ENCODE measurements around the gene KCNMB2.

Gene KCNMB2

GRCh38 chr3:178567611-178568010 lies 31.4 kb downstream of the KCNMB2 start:
- no peak for DNase-seq (ENCODE audit: low read depth in 3 of 3, low spot score in 1 of 3)

DNA sequence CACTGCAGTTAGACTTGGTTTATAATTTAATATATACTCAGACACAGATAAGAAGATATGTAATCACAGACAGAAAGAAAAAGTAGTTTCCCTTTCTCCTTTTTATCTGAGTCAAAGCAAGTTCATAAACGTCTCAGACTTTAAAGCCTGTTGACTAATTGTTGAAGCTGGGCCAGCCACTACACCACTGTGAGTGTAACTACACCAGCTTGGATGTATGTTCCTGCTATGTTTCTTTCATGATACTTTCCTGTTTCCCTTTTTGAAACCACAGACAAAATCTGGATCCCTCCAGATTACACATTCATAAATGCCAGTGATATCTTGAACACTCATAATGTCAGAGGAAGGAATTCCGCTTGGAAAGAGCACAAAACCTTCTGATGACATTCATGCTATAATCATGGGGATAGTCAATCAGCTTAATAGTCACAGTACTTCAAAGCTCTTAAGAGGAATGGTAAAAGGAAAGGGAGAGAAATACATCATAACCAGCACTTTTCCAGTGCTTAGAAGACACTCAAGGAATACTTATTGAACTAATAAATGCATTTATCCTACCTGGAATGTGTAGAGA lies 32.0 kb downstream of the KCNMB2 start:
- DNase-seq (ENCODE audit: low read depth in 3 of 3, low spot score in 1 of 3) = no peak

GRCh38 chr3:178568911-178569310 lies 32.7 kb downstream of the KCNMB2 start:
- DNase-seq (ENCODE audit: low read depth in 3 of 3, low spot score in 1 of 3) = no peak

DNA sequence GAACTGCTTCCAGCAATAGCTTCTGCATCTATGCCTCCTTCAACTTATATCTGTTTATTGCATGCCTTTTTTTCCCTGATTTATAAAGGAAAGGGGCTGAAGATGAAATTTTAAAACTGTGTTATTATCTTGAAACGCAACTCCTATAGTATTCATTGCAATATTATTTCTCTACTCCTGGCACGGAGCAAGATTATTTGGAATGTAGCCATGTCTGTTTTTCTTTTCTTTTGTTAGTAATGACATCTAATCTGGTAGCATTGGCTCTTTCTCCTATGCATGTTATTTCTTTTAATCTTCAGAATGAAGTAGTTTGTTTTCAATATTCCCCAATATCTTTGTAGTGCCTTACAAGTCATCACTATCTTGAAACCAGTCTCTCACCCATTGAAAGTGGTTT lies 33.6 kb downstream of the KCNMB2 start:
- no peak for DNase-seq (ENCODE audit: low read depth in 3 of 3, low spot score in 1 of 3)

DNA sequence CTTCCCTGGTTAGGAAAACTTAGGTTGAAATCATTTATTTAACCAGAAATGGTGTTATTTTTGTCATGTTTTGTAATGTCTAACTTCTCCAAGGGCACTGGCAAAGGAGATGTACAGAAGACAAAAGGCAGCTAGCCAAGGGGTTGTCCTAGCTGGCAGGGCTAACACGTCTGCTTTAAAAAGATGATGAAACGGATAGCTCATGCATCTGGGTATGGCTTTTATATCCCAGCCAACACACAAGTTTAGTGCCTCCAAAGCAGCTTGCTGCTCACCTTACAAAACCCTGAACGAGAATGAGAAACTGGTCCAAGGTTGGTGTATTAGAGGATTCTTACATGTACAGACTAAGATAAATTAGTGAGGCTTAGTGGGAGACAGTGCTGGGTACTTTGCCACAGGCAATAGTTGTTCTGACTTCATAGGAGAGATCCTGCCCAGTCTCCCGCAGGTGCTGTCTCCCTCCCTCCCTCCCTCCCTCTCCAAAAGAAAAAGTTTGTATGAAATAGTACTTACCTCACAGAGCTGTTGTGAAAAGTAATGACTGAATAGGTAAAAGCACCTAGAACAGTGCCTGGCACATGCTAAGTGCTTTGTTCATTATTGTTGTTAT lies 47.8 kb downstream of the KCNMB2 start:
- no peak for DNase-seq (ENCODE audit: low read depth in 3 of 3, low spot score in 1 of 3)

DNA sequence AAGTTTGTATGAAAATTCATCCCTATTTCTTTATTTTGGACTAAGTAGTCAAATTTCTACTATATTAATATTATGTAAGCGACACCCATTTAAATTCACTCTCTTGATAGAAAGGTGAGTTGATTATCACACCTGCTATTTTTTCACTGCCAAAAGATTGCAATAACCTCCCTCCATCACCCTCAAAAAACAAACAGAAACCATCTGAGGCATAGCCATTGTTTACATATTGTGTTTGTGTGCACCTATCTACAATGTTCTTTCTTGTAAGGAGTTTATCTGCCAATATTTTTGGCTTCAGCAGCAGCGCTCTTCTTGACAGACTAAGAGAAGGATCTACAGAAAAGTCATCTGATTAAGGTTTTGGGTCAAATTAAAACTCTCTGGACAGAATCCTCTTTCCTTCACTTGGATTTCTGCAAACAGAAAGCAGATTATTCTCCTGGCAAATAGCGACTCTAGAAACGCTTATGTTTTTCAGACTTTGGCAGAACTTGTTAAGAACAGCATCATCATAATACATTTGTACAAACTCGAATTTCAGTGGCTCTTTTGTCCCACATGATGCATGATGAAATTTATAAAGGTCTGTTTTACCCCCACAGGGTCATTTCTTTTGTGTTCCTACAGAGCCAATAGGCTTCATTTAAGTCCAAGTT lies 48.6 kb downstream of the KCNMB2 start:
- no peak for DNase-seq (ENCODE audit: low read depth in 3 of 3, low spot score in 1 of 3)

GRCh38 chr3:178585454-178585853 lies 49.2 kb downstream of the KCNMB2 start:
- DNase-seq (ENCODE audit: low read depth in 3 of 3, low spot score in 1 of 3) = no peak

GRCh38 chr3:178586076-178586475 lies 49.8 kb downstream of the KCNMB2 start:
- DNase-seq (ENCODE audit: low read depth in 3 of 3, low spot score in 1 of 3) = no peak

- no peak for DNase-seq (ENCODE audit: low read depth in 3 of 3, low spot score in 1 of 3)
These were observed 52.4 kb downstream of the KCNMB2 start for GRCh38 chr3:178588628-178589027.

- DNase-seq (ENCODE audit: low read depth in 3 of 3, low spot score in 1 of 3) = no peak
These were observed 57.5 kb downstream of the KCNMB2 start for GRCh38 chr3:178593786-178594185.

GRCh38 chr3:178597371-178597770 lies 61.1 kb downstream of the KCNMB2 start:
- DNase-seq (ENCODE audit: low read depth in 3 of 3, low spot score in 1 of 3) = no peak

GRCh38 chr3:178602856-178603255 lies 66.6 kb downstream of the KCNMB2 start:
- DNase-seq (ENCODE audit: low read depth in 3 of 3, low spot score in 1 of 3) = no peak

DNA sequence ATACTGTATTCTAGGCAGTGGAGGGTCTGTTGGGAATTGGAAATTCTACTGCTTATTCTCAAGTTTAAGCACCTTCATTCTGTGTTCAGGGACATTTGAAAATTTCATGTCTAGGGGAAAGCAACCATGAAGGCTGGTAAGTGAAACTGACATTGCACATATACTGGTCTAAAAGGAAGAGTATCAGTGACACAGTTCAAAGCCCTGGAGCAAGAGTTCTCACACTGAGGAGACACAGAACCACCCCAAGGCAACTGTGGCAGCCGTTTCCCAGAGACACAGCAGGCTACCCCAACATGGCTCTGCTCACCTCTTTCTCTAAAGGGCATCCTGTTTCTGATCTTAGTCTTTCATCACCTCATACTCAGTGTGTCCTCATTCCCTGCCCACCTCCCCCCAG lies 67.5 kb downstream of the KCNMB2 start:
- DNase-seq (ENCODE audit: low read depth in 3 of 3, low spot score in 1 of 3) = no peak

DNA sequence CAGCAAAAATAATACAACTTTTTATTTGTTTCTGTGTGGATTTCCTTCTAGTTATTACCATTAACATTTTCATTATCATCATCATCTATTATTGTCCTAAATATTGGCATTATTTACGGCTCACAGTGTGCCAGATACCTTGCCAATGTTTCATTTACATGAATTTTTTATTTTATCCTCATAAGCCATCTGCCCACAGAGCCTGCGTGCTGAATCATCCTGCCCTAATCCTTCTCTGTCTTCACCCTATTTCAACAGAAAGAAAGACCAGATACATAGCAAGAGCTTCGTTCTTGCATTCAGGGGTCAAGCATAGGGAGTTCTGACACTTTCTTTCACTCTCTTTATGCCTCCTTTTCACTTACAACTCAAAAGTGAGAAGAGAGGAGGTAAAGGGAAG lies 82.0 kb downstream of the KCNMB2 start:
- no peak for DNase-seq (ENCODE audit: low read depth in 3 of 3, low spot score in 1 of 3)

DNA sequence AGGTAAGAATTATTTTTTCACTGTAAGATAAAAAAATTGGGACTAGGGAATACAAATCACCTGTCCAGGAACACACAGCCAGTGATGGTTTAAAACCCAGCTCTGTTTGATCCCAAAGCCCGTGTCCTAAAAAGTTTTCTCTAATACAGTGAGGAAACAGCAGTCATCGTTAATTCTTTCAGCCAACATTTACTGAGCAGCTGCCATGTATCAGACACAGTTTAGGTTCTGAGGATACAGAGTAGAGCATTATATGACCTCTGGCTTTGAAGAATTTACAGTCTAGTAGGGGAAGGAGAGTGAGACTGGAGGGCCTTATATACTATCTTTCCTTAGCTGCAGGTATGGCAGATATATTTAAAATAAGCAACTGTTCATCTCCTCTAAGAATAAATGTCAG lies 82.7 kb downstream of the KCNMB2 start:
- no peak for DNase-seq (ENCODE audit: low read depth in 3 of 3, low spot score in 1 of 3)

DNA sequence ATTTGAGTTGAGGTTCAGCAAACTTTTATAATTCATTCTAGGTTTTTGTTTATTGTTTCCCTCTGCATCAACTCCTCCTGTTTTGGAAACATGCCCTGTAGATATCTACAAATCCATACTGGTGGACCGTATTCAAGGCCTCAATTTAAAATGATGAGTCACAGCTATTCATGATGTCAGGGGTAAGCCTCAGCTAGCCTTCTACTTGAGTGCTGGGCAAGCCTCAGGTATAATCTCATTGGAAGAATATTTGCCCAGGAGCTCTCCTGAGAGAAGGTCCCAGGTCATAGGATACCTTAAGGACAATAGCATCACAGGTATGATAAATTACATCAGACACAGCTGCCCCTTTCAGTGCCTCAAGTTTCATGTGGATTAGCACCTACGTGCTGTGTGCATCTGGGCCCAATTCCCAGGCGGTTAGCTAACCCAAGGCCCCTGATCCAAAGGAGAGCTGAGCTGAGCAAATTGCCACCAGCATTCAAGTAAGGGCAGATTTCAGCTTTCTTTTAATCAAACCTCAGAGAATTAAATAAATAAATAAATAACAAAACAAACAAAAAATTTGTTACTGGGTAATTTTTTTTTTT lies 87.5 kb downstream of the KCNMB2 start:
- DNase-seq (ENCODE audit: low read depth in 3 of 3, low spot score in 1 of 3) = no peak

- DNase-seq (ENCODE audit: low read depth in 3 of 3, low spot score in 1 of 3) = no peak
These were observed 88.0 kb downstream of the KCNMB2 start for GRCh38 chr3:178624276-178624675.

DNA sequence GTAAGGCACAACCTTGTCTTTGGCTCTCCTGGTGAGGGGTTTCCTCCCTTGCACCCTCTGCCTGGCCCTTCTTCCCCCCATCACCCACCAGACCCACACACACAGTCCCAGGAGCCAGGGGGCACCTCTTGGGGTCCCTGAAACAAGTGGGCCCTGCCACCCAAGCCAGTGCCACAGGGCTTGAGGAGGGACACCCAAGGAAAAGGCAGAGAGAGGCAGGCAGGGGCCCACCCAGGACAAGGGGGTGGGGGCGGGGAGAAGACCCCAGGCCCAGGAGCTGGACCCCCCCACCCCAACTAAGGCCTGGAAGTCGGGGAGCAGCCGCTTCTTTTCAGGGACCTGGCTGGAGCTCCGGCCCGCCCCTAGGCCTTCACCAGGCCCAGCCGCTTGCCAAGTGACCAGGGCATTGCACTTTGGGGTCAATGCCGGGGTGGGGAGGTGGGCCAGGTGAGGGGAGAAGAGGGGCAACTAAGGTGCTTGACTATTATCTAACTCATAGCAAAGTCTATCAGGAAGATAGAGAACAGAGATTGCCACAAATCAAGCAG lies 88.9 kb downstream of the KCNMB2 start:
- DNase-seq (ENCODE audit: low read depth in 3 of 3, low spot score in 1 of 3) = no peak

- no peak for DNase-seq (ENCODE audit: low read depth in 3 of 3, low spot score in 1 of 3)
These were observed 91.8 kb downstream of the KCNMB2 start for GRCh38 chr3:178628037-178628436.

- DNase-seq (ENCODE audit: low read depth in 3 of 3, low spot score in 1 of 3) = no peak
These were observed 93.4 kb downstream of the KCNMB2 start for GRCh38 chr3:178629430-178630178.

GRCh38 chr3:178631950-178632349 lies 95.7 kb downstream of the KCNMB2 start:
- no peak for DNase-seq (ENCODE audit: low read depth in 3 of 3, low spot score in 1 of 3)
